PC-3 (cell line): ENCODE results near the gene MDGA2. TPM values are rescaled to one million over a fixed set of nuclear protein-coding genes. Genes with fewer than 3 reads are reported as not detected.
"Not testable (repeated sequence)": the region's sequence is repeated elsewhere in the genome, so short reads cannot be mapped to it uniquely, and the experiment has no call there.

ENCODE experiments used
- ATAC-seq: fragments of 200-7000 bp; cut with Tn5 transposase; 2 replicates; pipeline ENCODE4 v1.9.1; 2020; ENCODE audit warnings: mild to moderate bottlenecking, moderate library complexity
- BruUV-seq: library from RNA; stranded (reverse); fragments of 400-500 nt; replicated peaks from 2 replicates; lab custom pipeline; 2021; lab: Mats Ljungman, UMichigan
- CTCF ChIA-PET: fragments of 300-600 bp; sonication (Branson Sonifier 250); formaldehyde crosslinking; loops from one replicate; lab custom pipeline; 2022; ENCODE audit warnings: antibody characterized with exemption; lab: Charles Lee
- POLR2A ChIA-PET: fragments of 300-600 bp; sonication (Branson Sonifier 250); formaldehyde crosslinking; loops from one replicate; lab custom pipeline; 2022; ENCODE audit warnings: antibody characterized with exemption; ENCODE audit not compliant: unreplicated experiment; lab: Charles Lee
- DNase-seq: peaks from one replicate; pipeline ENCODE4 v3.0.0-alpha.2; 2015
- H2AFZ ChIP-seq: fragments of 300-600 bp; sonication (generic); 2 replicates; pipeline ENCODE4 v1.6.0; 2016; ENCODE audit warnings: antibody characterized with exemption, low read length
- H3F3A ChIP-seq: fragments of 300-600 bp; sonication (generic); one replicate; pipeline ENCODE4 v1.6.0; 2017; ENCODE audit warnings: antibody characterized with exemption, low read length, control low read depth, mild to moderate bottlenecking; ENCODE audit not compliant: unreplicated experiment
- H3K27ac ChIP-seq: fragments of 300-600 bp; sonication (generic); 2 replicates; pipeline ENCODE4 v1.5.1; 2016; ENCODE audit warnings: mild to moderate bottlenecking, low read length
- H3K27me3 ChIP-seq: fragments of 300-600 bp; sonication (generic); 2 replicates; pipeline ENCODE4 v1.6.1; 2016; ENCODE audit warnings: low read length, mixed read lengths
- H3K36me3 ChIP-seq: fragments of 300-600 bp; sonication (generic); 2 replicates; pipeline ENCODE4 v1.6.1; 2016; ENCODE audit warnings: low read depth, mixed run types, low read length, mixed read lengths
- H3K4me1 ChIP-seq: fragments of 300-600 bp; sonication (generic); 2 replicates; pipeline ENCODE4 v1.5.1; 2016; ENCODE audit warnings: low read length; ENCODE audit not compliant: insufficient read depth
- H3K4me2 ChIP-seq: fragments of 300-600 bp; sonication (generic); 2 replicates; pipeline ENCODE4 v1.6.0; 2016; ENCODE audit warnings: low read length
- H3K4me3 ChIP-seq: fragments of 300-600 bp; sonication (generic); 2 replicates; pipeline ENCODE4 v1.5.1; 2016; ENCODE audit warnings: mild to moderate bottlenecking, low read length, mixed read lengths
- H3K79me2 ChIP-seq: fragments of 300-600 bp; sonication (generic); 2 replicates; pipeline ENCODE4 v1.6.1; 2017; ENCODE audit warnings: low read length, mixed read lengths
- H3K9ac ChIP-seq: fragments of 300-600 bp; sonication (generic); 2 replicates; pipeline ENCODE4 v1.6.0; 2016; ENCODE audit warnings: mild to moderate bottlenecking, low read length
- H3K9me2 ChIP-seq: fragments of 300-600 bp; sonication (generic); replicated peaks from 2 replicates; pipeline ENCODE4 v1.6.1; 2016; ENCODE audit warnings: mixed run types, low read length, mixed read lengths
- H3K9me3 ChIP-seq: fragments of 300-600 bp; sonication (generic); 2 replicates; pipeline ENCODE4 v1.6.1; 2016; ENCODE audit warnings: low read length, mixed read lengths
- H4K20me1 ChIP-seq: fragments of 300-600 bp; sonication (generic); 2 replicates; pipeline ENCODE4 v1.6.1; 2016; ENCODE audit warnings: low read length, mixed read lengths
- CTCF ChIP-seq: fragments of 300-600 bp; sonication (generic); conservative IDR thresholded peaks from 2 replicates; pipeline ENCODE4 v1.5.1; 2017; ENCODE audit warnings: antibody characterized with exemption, low read depth, mild to moderate bottlenecking, low read length
- EZH2 ChIP-seq: fragments of 300-600 bp; sonication (generic); IDR thresholded peaks from one replicate; pipeline ENCODE4 v1.6.1; 2017; ENCODE audit warnings: antibody characterized with exemption, mild to moderate bottlenecking, low read length; ENCODE audit not compliant: unreplicated experiment
- EZH2phosphoT487 ChIP-seq: fragments of 300-600 bp; sonication (generic); IDR thresholded peaks from 2 replicates; pipeline ENCODE4 v1.6.1; 2018; ENCODE audit warnings: mild to moderate bottlenecking, antibody characterized with exemption, low read length, borderline replicate concordance
- intact Hi-C: fragments of 100-400 bp; cut with micrococcal nuclease; formaldehyde crosslinking; loops from 2 replicates; pipeline ENCODE4 v1.9.0; 2023
- total RNA-seq: library from RNA; depleted of rRNA; stranded (reverse); fragments of >200 nt; gene quantifications from 2 replicates; pipeline ENCODE4 v1.2.3, GENCODE V29; 2014

The MDGA2 gene
- total RNA-seq, 1 experiment from 2014 or later, result 0.04 TPM

GRCh38 chr14:47637753-47638152, 37.7 kb downstream of the MDGA2 start:
- TF ChIP-seq CTCF, result no peak
- TF ChIP-seq EZH2phosphoT487, result no peak
- no peak for TF ChIP-seq EZH2
- Histone ChIP-seq H4K20me1 (no peaks in the 10 kb centered on the region), H3K9me3 (no peaks in the 10 kb centered on the region), H3K36me3 (no peaks in the 10 kb centered on the region), H3K4me1 (no peaks in the 10 kb centered on the region), H3F3A (no peaks in the 10 kb centered on the region), H3K4me2 (no peak overlapping the region), H3K27ac (no peak overlapping the region), H3K27me3 (peaks cover 11% of the 10 kb centered on the region; the same call in 1 of the 2 replicates), H3K9me2 (no peaks in the 10 kb centered on the region), H2AFZ (no peak overlapping the region), H3K4me3 (no peak overlapping the region), H3K9ac (no peak overlapping the region), H3K79me2 (no peaks in the 10 kb centered on the region)
- peak; percentile 5 for DNase-seq
- no TSS peak for BruUV-seq
- no peak for ATAC-seq
- ChIA-PET CTCF (no interaction called here), POLR2A (no interaction called here)
- intact Hi-C loops, result no loop called here

GRCh38 chr14:47626151-47627035, 49.0 kb downstream of the MDGA2 start:
- Histone ChIP-seq H3K79me2 (no peaks in the 10 kb centered on the region), H2AFZ (no peak overlapping the region), H3K4me2 (no peak overlapping the region), H3K27me3 (peaks cover 15% of the 10 kb centered on the region; the same call in 1 of the 2 replicates), H3K27ac (no peak overlapping the region), H3K4me1 (no peaks in the 10 kb centered on the region), H4K20me1 (no peaks in the 10 kb centered on the region), H3K9me3 (no peaks in the 10 kb centered on the region), H3K36me3 (no peaks in the 10 kb centered on the region), H3F3A (no peaks in the 10 kb centered on the region), H3K9me2 (no peaks in the 10 kb centered on the region), H3K4me3 (no peak overlapping the region), H3K9ac (no peak overlapping the region)
- POLR2A ChIA-PET, result no interaction called here
- intact Hi-C loops, result no loop called here
- ATAC-seq, result no peak
- CTCF ChIA-PET, result no interaction called here
- no peak for TF ChIP-seq CTCF
- TF ChIP-seq EZH2phosphoT487, result no peak
- no peak for TF ChIP-seq EZH2
- DNase-seq, result no peak
- no TSS peak for BruUV-seq

GRCh38 chr14:47624126-47624525, 51.3 kb downstream of the MDGA2 start:
- H3K4me1 ChIP-seq, POLR2A ChIA-PET, intact Hi-C loops, ATAC-seq, H3K9ac ChIP-seq, CTCF ChIA-PET, H3K27ac ChIP-seq, H3K4me3 ChIP-seq, H3K9me3 ChIP-seq, H4K20me1 ChIP-seq, H3K79me2 ChIP-seq, H3K4me2 ChIP-seq, BruUV-seq, DNase-seq, H3K9me2 ChIP-seq, H3K36me3 ChIP-seq, H2AFZ ChIP-seq, H3F3A ChIP-seq: not testable (repeated sequence)
- peaks cover 15% of the 10 kb centered on the region; the same call in 1 of the 2 replicates for H3K27me3 ChIP-seq
